Pancreas (tissue), 10 donors: ENCODE measurements around the gene SESTD1. TPM values are rescaled to one million over a fixed set of nuclear protein-coding genes. Genes with fewer than 3 reads are reported as not detected.

Experiments used
- ATAC-seq, 4 donors: fragments of 200-7000 bp; cut with Tn5 transposase; one replicate each; pipeline versions ENCODE4 v1.8.0 to v1.9.1; 2020; ENCODE audit warnings: mild to moderate bottlenecking in 4 of 4, moderate library complexity in 4 of 4
- DNase-seq, 6 donors: peaks; one replicate each; pipeline ENCODE4 v3.0.0-alpha.2; 2020
- FAIRE-seq: peaks from 2 replicates; lab custom pipeline; 2012; peaks lifted over from hg19 to GRCh38; lab: Jason Lieb, UNC
- H3K27ac ChIP-seq, 4 donors: fragments of 200-600 bp; sonication (generic); 1 replicate in 3 of 4; 2 replicates in 1 of 4; pipeline versions ENCODE4 v1.5.0 to v1.8.0; 2020
- H3K27me3 ChIP-seq, 4 donors: fragments of 200-600 bp; one replicate each; pipeline ENCODE4 v1.8.0; 2021
- H3K36me3 ChIP-seq, 3 donors: fragments of 200-600 bp; sonication (generic) in 1 of 3; one replicate each; pipeline versions ENCODE4 v1.5.0 to v1.8.0; 2020 to 2021
- H3K4me1 ChIP-seq, 3 donors: fragments of 200-600 bp; one replicate each; pipeline ENCODE4 v1.8.0; 2021
- H3K4me3 ChIP-seq, 4 donors: fragments of 200-600 bp; sonication (generic) in 2 of 4; one replicate each; pipeline versions ENCODE4 v1.5.0 to v1.8.0; 2020 to 2021
- H3K9me3 ChIP-seq, 4 donors: fragments of 200-600 bp; one replicate each; pipeline ENCODE4 v1.8.0; 2021
- WGBS, 2 donors: extraction: QIAGEN DNeasy Blood & Tissue Kit; methylation state at CpG; one replicate each; pipeline ENCODE4 v1.1.7; 2013; 5-methylcytosine and 5-hydroxymethylcytosine counted together
- intact Hi-C, 3 donors: fragments of 100-400 bp; cut with DNase I; formaldehyde crosslinking; loops; one replicate each; pipeline versions ENCODE4 v1.11.1 to v1.14.2; 2022
- polyA plus RNA-seq, 2 donors: library from polyadenylated mRNA; stranded (reverse); fragments of 200-250 nt; gene quantifications; one replicate each; pipeline ENCODE4 v1.2.3, GENCODE V29; 2013
- total RNA-seq, 6 donors: library from RNA; stranded (reverse); fragmentation: NEBNext Ultra II Directional in 4 of 6; extraction: Animal tissue kit (Norgen Biotek cat#: 25700) in 4 of 6; gene quantifications; one replicate each; pipeline versions ENCODE4 v1.2.1 to v1.2.4, GENCODE V29; 2021 to 2023
- TF ChIP-seq, protein P1 (sequence below), 4 donors: fragments of 200-600 bp; sonication (generic) in 3 of 4; IDR thresholded peaks; one replicate each; pipeline versions ENCODE4 v1.5.0 to v1.8.0; 2021; ENCODE audit warnings: antibody characterized with exemption in 4 of 4
- donor health status: healthy with polysubstance abuse.
- donor health status: DM: no; HTN: no; CAD: no; lungs with moderate emphysema.
- donor health status: DM: no; HTN: no; CAD: no.
- donor health status: control.
- donor health status: control.
- donor health status: Bipolar disorder and iron deficiency.
- donor health status: DM: yes; HTN: yes; CAD: no.
- donor health status: DM: no; HTN: no; CAD: no.
- donor health status: DM: no; HTN: no; CAD: no.
- donor health status: DM: yes; HTN: yes; CAD: no.

SESTD1 gene
- total and polyA plus RNA-seq, 8 donors, result 4.0 to 37.0 (median 14.2) TPM

DNA sequence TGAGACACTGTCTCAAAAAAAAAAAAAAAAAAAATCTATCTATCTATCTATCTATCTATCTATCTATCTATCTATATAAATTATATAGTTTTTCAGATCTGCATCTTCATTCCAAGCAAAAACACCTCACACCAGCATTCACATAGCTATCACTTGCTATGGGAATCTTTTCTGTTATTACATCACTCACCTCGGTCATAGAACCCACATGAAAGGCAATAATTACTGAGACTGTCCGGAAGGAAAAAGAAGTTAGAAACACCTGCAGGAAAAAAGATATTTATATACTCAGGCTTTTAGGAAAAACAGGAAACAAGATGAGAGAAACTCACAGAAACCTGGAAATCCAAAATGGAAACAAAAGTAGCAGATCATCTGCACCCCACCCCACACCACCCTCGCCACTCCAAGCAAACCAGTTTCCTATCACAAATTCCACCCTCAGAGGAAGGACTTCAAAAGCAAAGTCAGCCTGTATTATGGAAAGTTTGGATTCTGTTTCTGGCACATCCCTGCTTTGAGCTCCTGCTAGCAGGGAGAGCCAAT is 192.7 kb downstream of the SESTD1 start:
- FAIRE-seq, result no peak

DNA sequence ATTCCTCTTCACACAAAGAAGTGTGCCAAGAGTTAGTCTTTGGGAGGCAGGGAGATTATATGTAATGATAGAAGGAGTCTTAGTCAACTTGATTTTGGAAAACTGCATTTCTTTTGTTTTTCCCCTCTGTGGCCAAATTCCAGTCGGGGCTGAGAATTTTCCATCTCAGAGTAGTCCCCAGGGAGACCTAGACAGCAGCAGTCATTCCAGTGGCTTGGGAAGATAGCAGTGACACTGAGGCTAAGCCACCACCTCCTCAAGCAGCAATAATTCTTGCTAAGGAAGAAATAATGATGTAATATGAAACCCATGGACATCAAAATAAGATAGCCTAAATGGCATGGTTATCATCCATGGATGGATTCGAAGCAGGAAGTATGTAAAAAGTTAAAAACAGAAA is 193.7 kb downstream of the SESTD1 start:
- Histone ChIP-seq H3K36me3 (no peaks in the 10 kb centered on the region), H3K27me3 (no peaks in the 10 kb centered on the region), H3K4me3 (no peak overlapping the region), H3K4me1 (no peaks in the 10 kb centered on the region), H3K27ac (no peak overlapping the region), H3K9me3 (no peaks in the 10 kb centered on the region)
- no peak for DNase-seq
- no peak for ATAC-seq
- TF ChIP-seq, protein P1, sequence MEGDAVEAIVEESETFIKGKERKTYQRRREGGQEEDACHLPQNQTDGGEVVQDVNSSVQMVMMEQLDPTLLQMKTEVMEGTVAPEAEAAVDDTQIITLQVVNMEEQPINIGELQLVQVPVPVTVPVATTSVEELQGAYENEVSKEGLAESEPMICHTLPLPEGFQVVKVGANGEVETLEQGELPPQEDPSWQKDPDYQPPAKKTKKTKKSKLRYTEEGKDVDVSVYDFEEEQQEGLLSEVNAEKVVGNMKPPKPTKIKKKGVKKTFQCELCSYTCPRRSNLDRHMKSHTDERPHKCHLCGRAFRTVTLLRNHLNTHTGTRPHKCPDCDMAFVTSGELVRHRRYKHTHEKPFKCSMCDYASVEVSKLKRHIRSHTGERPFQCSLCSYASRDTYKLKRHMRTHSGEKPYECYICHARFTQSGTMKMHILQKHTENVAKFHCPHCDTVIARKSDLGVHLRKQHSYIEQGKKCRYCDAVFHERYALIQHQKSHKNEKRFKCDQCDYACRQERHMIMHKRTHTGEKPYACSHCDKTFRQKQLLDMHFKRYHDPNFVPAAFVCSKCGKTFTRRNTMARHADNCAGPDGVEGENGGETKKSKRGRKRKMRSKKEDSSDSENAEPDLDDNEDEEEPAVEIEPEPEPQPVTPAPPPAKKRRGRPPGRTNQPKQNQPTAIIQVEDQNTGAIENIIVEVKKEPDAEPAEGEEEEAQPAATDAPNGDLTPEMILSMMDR (IDR thresholded peaks at IDR 0.05), result no peak
- intact Hi-C loops, result no loop called here
- 73 to 82% methylated on average over 2 of the region's 2 CpGs for WGBS, 2 donors
- FAIRE-seq, result no peak

More for the DNA sequence above, 192.7 kb downstream of the SESTD1 start:
- Histone ChIP-seq H3K36me3 (no peaks in the 10 kb centered on the region), H3K27ac (no peak overlapping the region), H3K27me3 (no peaks in the 10 kb centered on the region), H3K4me3 (no peak overlapping the region), H3K9me3 (no peaks in the 10 kb centered on the region), H3K4me1 (no peaks in the 10 kb centered on the region)
- TF ChIP-seq, protein P1 (IDR thresholded peaks at IDR 0.05), result no peak
- intact Hi-C loops, result no loop called here
- 79 to 89% methylated on average over 3 of the region's 3 CpGs for WGBS, 2 donors
- DNase-seq (no peak), ATAC-seq (no peak)

DNA sequence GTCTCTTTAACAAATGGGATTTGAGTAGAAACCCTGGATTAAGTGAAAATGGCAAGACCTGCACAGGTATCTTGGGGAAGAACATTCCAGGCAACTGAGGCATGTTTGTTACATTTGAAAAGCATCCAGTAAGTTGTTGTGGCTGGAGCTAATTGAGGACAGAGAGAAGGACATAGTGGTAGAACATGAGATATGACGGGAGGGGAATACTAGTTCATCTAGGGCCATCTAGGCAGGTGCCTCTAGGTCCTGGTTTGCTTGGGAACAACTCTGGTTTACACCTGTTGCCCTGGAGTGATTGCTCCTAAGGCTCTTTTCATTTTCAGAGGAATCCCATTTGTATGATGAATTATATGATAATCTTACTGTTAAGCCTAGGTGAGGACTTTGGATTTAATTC is 194.9 kb downstream of the SESTD1 start:
- TF ChIP-seq, protein P1 (IDR thresholded peaks at IDR 0.05), result no peak
- DNase-seq, result no peak
- FAIRE-seq, result no peak
- H3K27ac ChIP-seq, result no peak overlapping the region
- H3K36me3 ChIP-seq, result no peaks in the 10 kb centered on the region
- no peaks in the 10 kb centered on the region for H3K4me1 ChIP-seq
- no peaks in the 10 kb centered on the region for H3K27me3 ChIP-seq
- WGBS, 2 donors, result 87 to 93% methylated on average over 1 of the region's 1 CpG
- intact Hi-C loops, result no loop called here
- H3K9me3 ChIP-seq, result no peaks in the 10 kb centered on the region
- no peak for ATAC-seq
- no peak overlapping the region for H3K4me3 ChIP-seq

DNA sequence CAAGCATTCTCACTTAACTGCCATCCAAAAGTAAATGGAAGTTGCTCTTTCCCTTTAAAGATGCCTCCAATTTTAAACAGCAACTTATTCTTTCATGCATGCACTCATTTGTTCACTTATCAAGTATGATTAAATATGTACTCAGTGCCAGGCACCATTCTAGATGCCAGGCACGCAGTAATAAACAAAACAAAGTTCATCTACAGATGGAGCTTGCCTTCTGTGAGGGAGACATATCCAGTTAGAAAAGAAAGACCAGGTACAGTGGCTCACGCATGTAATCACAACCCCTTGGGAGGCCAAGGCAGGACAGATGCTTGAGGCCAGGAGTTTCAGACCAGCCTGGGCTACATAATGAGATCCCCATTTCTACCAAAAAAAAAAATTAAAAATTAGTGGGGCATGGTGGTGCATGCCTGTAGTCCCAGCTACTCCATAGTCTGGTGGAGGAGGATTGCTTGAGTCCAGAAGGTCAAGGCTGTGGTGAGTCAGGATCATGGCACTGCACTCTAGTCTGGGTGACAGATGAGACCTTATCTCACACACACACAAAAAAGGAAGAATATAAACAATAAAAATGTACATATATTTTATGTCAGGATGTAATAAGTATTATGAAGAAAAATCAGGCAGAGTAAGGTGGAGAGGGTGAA is 195.5 kb downstream of the SESTD1 start:
- FAIRE-seq (no peak), DNase-seq (no peak), ATAC-seq (no peak)
- H3K27me3 ChIP-seq, result no peaks in the 10 kb centered on the region
- no peaks in the 10 kb centered on the region for H3K36me3 ChIP-seq
- no peaks in the 10 kb centered on the region for H3K9me3 ChIP-seq
- H3K4me1 ChIP-seq, result no peaks in the 10 kb centered on the region
- no peak overlapping the region for H3K27ac ChIP-seq
- intact Hi-C loops, result no loop called here
- 41 to 45% methylated on average over 2 of the region's 2 CpGs for WGBS, 2 donors
- TF ChIP-seq, protein P1 (IDR thresholded peaks at IDR 0.05), result no peak
- no peak overlapping the region for H3K4me3 ChIP-seq

DNA sequence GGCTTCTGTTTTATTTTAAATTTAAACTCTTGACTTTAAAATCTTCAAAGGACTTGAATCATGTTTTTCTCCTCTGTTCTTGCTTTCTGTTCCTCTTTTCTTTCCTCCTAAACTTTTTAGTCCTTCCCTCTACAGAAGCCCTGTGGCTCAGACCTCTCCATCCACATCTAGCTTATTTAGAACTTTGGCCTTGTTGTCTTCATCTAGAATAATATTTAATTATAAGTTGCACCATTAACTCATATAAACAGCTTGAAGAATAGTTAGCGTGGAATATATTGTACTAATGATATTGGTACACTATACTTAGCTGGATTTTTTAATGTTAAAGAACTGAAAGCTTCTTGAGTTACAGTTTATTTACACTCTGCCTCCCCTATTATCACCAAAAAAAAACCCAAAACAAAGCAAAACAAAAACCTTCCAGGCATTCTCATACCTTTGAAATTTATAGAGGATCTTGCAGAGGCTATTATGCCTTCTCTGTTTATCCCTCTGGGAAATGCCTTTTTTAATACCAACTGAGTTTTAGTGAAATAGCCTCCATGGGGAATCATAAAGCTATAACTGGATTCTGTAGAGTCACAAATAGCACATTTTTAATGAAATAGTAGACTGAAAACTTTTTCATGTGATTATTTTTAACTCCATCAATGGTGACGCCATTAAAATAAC is 205.5 kb downstream of the SESTD1 start:
- DNase-seq (no peak), FAIRE-seq (no peak), ATAC-seq (no peak)
- intact Hi-C loops, result no loop called here
- WGBS, 2 donors, result 85 to 92% methylated on average over 2 of the region's 2 CpGs
- Histone ChIP-seq H3K27me3 (no peaks in the 10 kb centered on the region), H3K4me1 (no peaks in the 10 kb centered on the region), H3K9me3 (no peaks in the 10 kb centered on the region), H3K36me3 (no peaks in the 10 kb centered on the region), H3K4me3 (no peak overlapping the region), H3K27ac (no peak overlapping the region)
- TF ChIP-seq, protein P1 (IDR thresholded peaks at IDR 0.05), result no peak
